ENCODE data around the gene EGFR. TPM values are rescaled to one million over a fixed set of nuclear protein-coding genes. Genes with fewer than 3 reads are reported as not detected.

The EGFR gene
- total RNA-seq, 1 experiment from 2014 or later, result 50.0 TPM

GRCh38 chr7:55108818-55109217 lies 90.0 kb downstream of the EGFR start:
- ATAC-seq (peak; percentile 69), DNase-seq (peak; percentile 27)
- peak overlapping the region; percentile 91 for H3K27ac ChIP-seq (ENCODE audit: low read length)
- ChIA-PET CTCF (interaction anchor here (0.6 kb wide), 1 partner anchor 22 kb away, joined by 3 read pairs; no protein-coding TSS in a partner anchor), POLR2A (ENCODE audit: unreplicated experiment) (interaction anchor here (0.8 kb wide), 1 partner anchor 22 kb away, joined by 6 read pairs; no protein-coding TSS in a partner anchor)
- no peaks in the 10 kb centered on the region for H3K9me2 ChIP-seq (replicated peaks; ENCODE audit: low read length)
- H3K9me3 ChIP-seq (ENCODE audit: low read length), result no peaks in the 10 kb centered on the region
- H3F3A ChIP-seq (ENCODE audit: low read length, unreplicated experiment), result no peaks in the 10 kb centered on the region
- H3K9ac ChIP-seq (ENCODE audit: low read length), result peak overlapping the region; percentile 59
- TF ChIP-seq EZH2phosphoT487 (IDR thresholded peaks at IDR 0.05; ENCODE audit: borderline replicate concordance, low read length) (no peak), CTCF (conservative IDR thresholded peaks at IDR 0.05; ENCODE audit: low read depth, low read length) (no peak), EZH2 (IDR thresholded peaks at IDR 0.05; ENCODE audit: low read length, unreplicated experiment) (no peak)
- intact Hi-C loops (cut with micrococcal nuclease), result loop anchor here (1.0 to 2.0 kb wide), 4 partner anchors 18 to 44 kb away; no protein-coding TSS in a partner anchor
- H2AFZ ChIP-seq (ENCODE audit: low read length), result no peak overlapping the region
- H3K4me2 ChIP-seq (ENCODE audit: low read length), result peak overlapping the region; percentile 72
- no TSS peak for BruUV-seq (replicated peaks)
- no peaks in the 10 kb centered on the region for H3K36me3 ChIP-seq (ENCODE audit: low read depth, low read length)
- H3K4me3 ChIP-seq (ENCODE audit: low read length), result peak overlapping the region; percentile 28; the same call in 1 of the 2 replicates
- no peaks in the 10 kb centered on the region for H4K20me1 ChIP-seq (ENCODE audit: low read length)
- H3K79me2 ChIP-seq (ENCODE audit: low read length), result peaks cover 94% of the 10 kb centered on the region
- peaks cover 42% of the 10 kb centered on the region for H3K4me1 ChIP-seq (ENCODE audit: insufficient read depth, low read length)
- H3K27me3 ChIP-seq (ENCODE audit: low read length), result no peaks in the 10 kb centered on the region

GRCh38 chr7:55109404-55110167 lies 90.8 kb downstream of the EGFR start:
- TF ChIP-seq EZH2 (IDR thresholded peaks at IDR 0.05; ENCODE audit: low read length, unreplicated experiment), result no peak
- TF ChIP-seq CTCF (conservative IDR thresholded peaks at IDR 0.05; ENCODE audit: low read depth, low read length), result no peak
- no peak for TF ChIP-seq EZH2phosphoT487 (IDR thresholded peaks at IDR 0.05; ENCODE audit: borderline replicate concordance, low read length)
- POLR2A ChIA-PET (ENCODE audit: unreplicated experiment), result interaction anchor here (0.8 kb wide), 1 partner anchor 23 kb away, joined by 6 read pairs; no protein-coding TSS in a partner anchor

More at GRCh38 chr7:55109404-55110167, 90.8 kb downstream of the EGFR start:
- peak overlapping the region; percentile 59 for H3K9ac ChIP-seq (ENCODE audit: low read length)
- H3K4me3 ChIP-seq (ENCODE audit: low read length), result peak overlapping the region; percentile 28; the same call in 1 of the 2 replicates
- peak; percentile 91 for DNase-seq
- H3K9me3 ChIP-seq (ENCODE audit: low read length), result no peaks in the 10 kb centered on the region
- no peaks in the 10 kb centered on the region for H3K27me3 ChIP-seq (ENCODE audit: low read length)
- CTCF ChIA-PET, result interaction anchor here (0.6 kb wide), 1 partner anchor 23 kb away, joined by 3 read pairs; no protein-coding TSS in a partner anchor
- peaks cover 42% of the 10 kb centered on the region for H3K4me1 ChIP-seq (ENCODE audit: insufficient read depth, low read length)
- no TSS peak for BruUV-seq (replicated peaks)
- no peaks in the 10 kb centered on the region for H3K9me2 ChIP-seq (replicated peaks; ENCODE audit: low read length)
- H2AFZ ChIP-seq (ENCODE audit: low read length), result no peak overlapping the region
- intact Hi-C loops (cut with micrococcal nuclease), result loop anchor here (1.0 to 2.0 kb wide), 4 partner anchors 18 to 44 kb away; no protein-coding TSS in a partner anchor
- H3K79me2 ChIP-seq (ENCODE audit: low read length), result peaks cover 90% of the 10 kb centered on the region
- H4K20me1 ChIP-seq (ENCODE audit: low read length), result no peaks in the 10 kb centered on the region
- peak; percentile 87 for ATAC-seq
- H3K4me2 ChIP-seq (ENCODE audit: low read length), result peak overlapping the region; percentile 72
- peak overlapping the region; percentile 91 for H3K27ac ChIP-seq (ENCODE audit: low read length)
- H3K36me3 ChIP-seq (ENCODE audit: low read depth, low read length), result no peaks in the 10 kb centered on the region
- no peaks in the 10 kb centered on the region for H3F3A ChIP-seq (ENCODE audit: low read length, unreplicated experiment)
